ENCODE results near the gene ERG28. TPM values are rescaled to one million over a fixed set of nuclear protein-coding genes. Genes with fewer than 3 reads are reported as not detected.

ERG28 gene
- total RNA-seq, 1 donor from 2014 or later: 26.3 TPM

- Mint-ChIP-seq H3K27me3 (ENCODE audit: low read depth) (no peaks in the 10 kb centered on the region), H3K27ac (no peak overlapping the region), H3K36me3 (no peaks in the 10 kb centered on the region), H3K4me1 (no peaks in the 10 kb centered on the region), H3K4me3 (no peak overlapping the region), H3K9me3 (no peaks in the 10 kb centered on the region)
- DNase-seq (ENCODE audit: low spot score in 2 of 2, unreplicated experiment in 2 of 2): no peak
- no peak for TF ChIP-seq CTCF (IDR thresholded peaks at IDR 0.05; ENCODE audit: unreplicated experiment)
Measured at GRCh38 chr14:75634848-75635247, 25.8 kb downstream of the ERG28 start.

- no peak for DNase-seq (ENCODE audit: low spot score in 2 of 2, unreplicated experiment in 2 of 2)
- peaks cover 4% of the 10 kb centered on the region for H3K9me3 Mint-ChIP-seq
Measured at GRCh38 chr14:75631453-75631831, 29.2 kb downstream of the ERG28 start.

GRCh38 chr14:75630695-75631452, 29.8 kb downstream of the ERG28 start:
- no peak for DNase-seq (ENCODE audit: low spot score in 2 of 2, unreplicated experiment in 2 of 2)
- Mint-ChIP-seq H3K4me1 (peaks cover 2% of the 10 kb centered on the region), H3K27me3 (ENCODE audit: low read depth) (no peaks in the 10 kb centered on the region), H3K36me3 (peaks cover 2% of the 10 kb centered on the region), H3K27ac (no peak overlapping the region), H3K9me3 (peaks cover 4% of the 10 kb centered on the region), H3K4me3 (no peak overlapping the region)
- no peak for TF ChIP-seq CTCF (IDR thresholded peaks at IDR 0.05; ENCODE audit: unreplicated experiment)

More at GRCh38 chr14:75631453-75631831, 29.2 kb downstream of the ERG28 start:
- Mint-ChIP-seq H3K4me1 (peaks cover 2% of the 10 kb centered on the region), H3K27ac (no peak overlapping the region), H3K36me3 (peaks cover 2% of the 10 kb centered on the region), H3K27me3 (ENCODE audit: low read depth) (no peaks in the 10 kb centered on the region), H3K4me3 (no peak overlapping the region)
- TF ChIP-seq CTCF (IDR thresholded peaks at IDR 0.05; ENCODE audit: unreplicated experiment): no peak

- no peak overlapping the region for H3K27ac Mint-ChIP-seq
- no peak for TF ChIP-seq CTCF (IDR thresholded peaks at IDR 0.05; ENCODE audit: unreplicated experiment)
- peaks cover 4% of the 10 kb centered on the region for H3K9me3 Mint-ChIP-seq
- H3K36me3 Mint-ChIP-seq: peaks cover 2% of the 10 kb centered on the region
- H3K4me3 Mint-ChIP-seq: no peak overlapping the region
- no peak for DNase-seq (ENCODE audit: low spot score in 2 of 2, unreplicated experiment in 2 of 2)
- H3K27me3 Mint-ChIP-seq (ENCODE audit: low read depth): no peaks in the 10 kb centered on the region
- H3K4me1 Mint-ChIP-seq: peaks cover 2% of the 10 kb centered on the region
Measured at GRCh38 chr14:75628816-75629215, 31.9 kb downstream of the ERG28 start.

GRCh38 chr14:75627406-75627805, 33.3 kb downstream of the ERG28 start:
- no peak for TF ChIP-seq CTCF (IDR thresholded peaks at IDR 0.05; ENCODE audit: unreplicated experiment)
- H3K4me3 Mint-ChIP-seq: no peak overlapping the region
- no peak overlapping the region for H3K27ac Mint-ChIP-seq
- peaks cover 2% of the 10 kb centered on the region for H3K4me1 Mint-ChIP-seq
- DNase-seq (ENCODE audit: low spot score in 2 of 2, unreplicated experiment in 2 of 2): no peak
- peaks cover 2% of the 10 kb centered on the region for H3K36me3 Mint-ChIP-seq
- H3K9me3 Mint-ChIP-seq: peaks cover 4% of the 10 kb centered on the region
- H3K27me3 Mint-ChIP-seq (ENCODE audit: low read depth): no peaks in the 10 kb centered on the region

Measured in mesothelial cell of epicardium (in vitro differentiated cells).